ENCODE results near the gene TRPM6.

The TRPM6 gene

DNA sequence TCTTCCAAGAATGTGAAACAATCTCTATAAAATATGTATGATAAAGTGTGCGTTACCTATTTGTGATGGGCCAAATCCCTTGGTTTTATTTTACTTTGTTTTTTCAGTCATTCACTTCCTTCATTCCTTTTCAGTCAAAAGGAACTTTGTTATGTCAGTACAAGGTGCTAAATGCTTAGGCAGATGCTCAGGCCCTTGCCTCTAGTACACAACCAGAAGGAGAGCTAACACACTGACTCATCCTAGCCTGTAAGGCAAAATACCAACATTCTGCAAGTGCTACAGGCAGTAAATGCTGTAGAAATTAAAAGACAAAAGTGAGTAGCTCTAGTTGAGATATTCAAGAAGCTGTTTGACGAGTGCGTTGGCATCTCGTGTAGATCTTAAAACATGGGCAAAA, 49.4 kb downstream of the TRPM6 start:
- H3K4me2 ChIP-seq (ENCODE audit: low read length): no peak overlapping the region
- no peaks in the 10 kb centered on the region for H3K9me2 ChIP-seq (replicated peaks; ENCODE audit: control insufficient read depth, low read length)

GRCh38 chr9:74824654-74825053, 63.1 kb downstream of the TRPM6 start:
- no peaks in the 10 kb centered on the region for H3K79me2 ChIP-seq (ENCODE audit: control insufficient read depth, low read length)
- H4K20me1 ChIP-seq (ENCODE audit: control insufficient read depth, insufficient read depth, low read depth, low read length): no peaks in the 10 kb centered on the region
- no peaks in the 10 kb centered on the region for H3K36me3 ChIP-seq (ENCODE audit: control insufficient read depth, low read length)
- H3K9me2 ChIP-seq (replicated peaks; ENCODE audit: control insufficient read depth, low read length): no peaks in the 10 kb centered on the region
- no peaks in the 10 kb centered on the region for H3K4me1 ChIP-seq (ENCODE audit: control insufficient read depth, low read length)
- no peaks in the 10 kb centered on the region for H3K27me3 ChIP-seq (ENCODE audit: control insufficient read depth, low read length)
- H3F3A ChIP-seq (ENCODE audit: control insufficient read depth, insufficient read depth): no peaks in the 10 kb centered on the region
- H3K27ac ChIP-seq (ENCODE audit: low read depth, low read length): no peak overlapping the region
- no peak overlapping the region for H3K4me2 ChIP-seq (ENCODE audit: low read length)
- H3K4me3 ChIP-seq (ENCODE audit: low read length): no peak overlapping the region
- TF ChIP-seq EZH2phosphoT487 (IDR thresholded peaks at IDR 0.05; ENCODE audit: borderline replicate concordance, low read length) (no peak), CTCF (IDR thresholded peaks at IDR 0.05; ENCODE audit: low read depth, low read length, poor library complexity, severe bottlenecking) (no peak)
- H3K9me3 ChIP-seq (ENCODE audit: control insufficient read depth, insufficient read depth, low read length): no peaks in the 10 kb centered on the region

More for the DNA sequence above, 49.4 kb downstream of the TRPM6 start:
- no peaks in the 10 kb centered on the region for H3K79me2 ChIP-seq (ENCODE audit: control insufficient read depth, low read length)
- H3F3A ChIP-seq (ENCODE audit: control insufficient read depth, insufficient read depth): no peaks in the 10 kb centered on the region
- H3K27me3 ChIP-seq (ENCODE audit: control insufficient read depth, low read length): no peaks in the 10 kb centered on the region
- H3K9me3 ChIP-seq (ENCODE audit: control insufficient read depth, insufficient read depth, low read length): no peaks in the 10 kb centered on the region
- no peaks in the 10 kb centered on the region for H3K4me1 ChIP-seq (ENCODE audit: control insufficient read depth, low read length)
- H3K27ac ChIP-seq (ENCODE audit: low read depth, low read length): no peak overlapping the region
- H4K20me1 ChIP-seq (ENCODE audit: control insufficient read depth, insufficient read depth, low read depth, low read length): no peaks in the 10 kb centered on the region
- H3K36me3 ChIP-seq (ENCODE audit: control insufficient read depth, low read length): no peaks in the 10 kb centered on the region
- no peak for TF ChIP-seq CTCF (IDR thresholded peaks at IDR 0.05; ENCODE audit: low read depth, low read length, poor library complexity, severe bottlenecking)
- no peak for TF ChIP-seq EZH2phosphoT487 (IDR thresholded peaks at IDR 0.05; ENCODE audit: borderline replicate concordance, low read length)
- H3K4me3 ChIP-seq (ENCODE audit: low read length): no peak overlapping the region

DNA sequence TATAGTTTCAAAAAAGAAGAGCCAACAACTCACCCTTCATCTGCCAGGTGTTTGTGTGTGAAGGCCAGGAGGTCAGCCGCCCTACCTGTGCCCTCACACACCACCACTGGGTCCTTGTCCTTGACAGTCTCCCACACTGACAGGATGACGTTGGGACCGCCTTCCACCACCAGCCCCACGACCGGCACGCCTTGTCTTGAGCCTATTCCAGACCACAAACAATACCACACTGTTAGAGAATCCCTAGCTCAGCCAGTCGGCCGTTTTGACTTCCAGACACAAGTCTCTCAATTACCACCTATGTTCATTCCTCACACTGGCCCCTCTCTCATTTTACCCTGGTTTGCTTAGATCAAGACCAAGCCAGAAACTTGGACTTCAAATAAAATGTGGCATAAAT, 66.1 kb downstream of the TRPM6 start:
- no peaks in the 10 kb centered on the region for H3K9me2 ChIP-seq (replicated peaks; ENCODE audit: control insufficient read depth, low read length)
- no peaks in the 10 kb centered on the region for H3K9me3 ChIP-seq (ENCODE audit: control insufficient read depth, insufficient read depth, low read length)
- H3K79me2 ChIP-seq (ENCODE audit: control insufficient read depth, low read length): no peaks in the 10 kb centered on the region
- H4K20me1 ChIP-seq (ENCODE audit: control insufficient read depth, insufficient read depth, low read depth, low read length): no peaks in the 10 kb centered on the region
- H3K4me3 ChIP-seq (ENCODE audit: low read length): no peak overlapping the region
- no peak overlapping the region for H3K27ac ChIP-seq (ENCODE audit: low read depth, low read length)
- H3K4me2 ChIP-seq (ENCODE audit: low read length): no peak overlapping the region
- TF ChIP-seq EZH2phosphoT487 (IDR thresholded peaks at IDR 0.05; ENCODE audit: borderline replicate concordance, low read length) (no peak), CTCF (IDR thresholded peaks at IDR 0.05; ENCODE audit: low read depth, low read length, poor library complexity, severe bottlenecking) (no peak)
- H3K27me3 ChIP-seq (ENCODE audit: control insufficient read depth, low read length): no peaks in the 10 kb centered on the region
- no peaks in the 10 kb centered on the region for H3K36me3 ChIP-seq (ENCODE audit: control insufficient read depth, low read length)
- H3F3A ChIP-seq (ENCODE audit: control insufficient read depth, insufficient read depth): no peaks in the 10 kb centered on the region
- no peaks in the 10 kb centered on the region for H3K4me1 ChIP-seq (ENCODE audit: control insufficient read depth, low read length)

GRCh38 chr9:74817816-74818215, 69.9 kb downstream of the TRPM6 start:
- H4K20me1 ChIP-seq (ENCODE audit: control insufficient read depth, insufficient read depth, low read depth, low read length): no peaks in the 10 kb centered on the region
- no peak overlapping the region for H3K27ac ChIP-seq (ENCODE audit: low read depth, low read length)
- no peaks in the 10 kb centered on the region for H3K9me3 ChIP-seq (ENCODE audit: control insufficient read depth, insufficient read depth, low read length)

More at GRCh38 chr9:74817816-74818215, 69.9 kb downstream of the TRPM6 start:
- H3F3A ChIP-seq (ENCODE audit: control insufficient read depth, insufficient read depth): no peaks in the 10 kb centered on the region
- H3K79me2 ChIP-seq (ENCODE audit: control insufficient read depth, low read length): no peaks in the 10 kb centered on the region
- no peaks in the 10 kb centered on the region for H3K36me3 ChIP-seq (ENCODE audit: control insufficient read depth, low read length)
- H3K27me3 ChIP-seq (ENCODE audit: control insufficient read depth, low read length): 0 out of 2 replicates have a peak, but pooled peaks cover 3% of the 10 kb centered on the region
- TF ChIP-seq EZH2phosphoT487 (IDR thresholded peaks at IDR 0.05; ENCODE audit: borderline replicate concordance, low read length) (no peak), CTCF (IDR thresholded peaks at IDR 0.05; ENCODE audit: low read depth, low read length, poor library complexity, severe bottlenecking) (no peak)
- no peaks in the 10 kb centered on the region for H3K9me2 ChIP-seq (replicated peaks; ENCODE audit: control insufficient read depth, low read length)
- H3K4me2 ChIP-seq (ENCODE audit: low read length): no peak overlapping the region
- H3K4me1 ChIP-seq (ENCODE audit: control insufficient read depth, low read length): no peaks in the 10 kb centered on the region
- no peak overlapping the region for H3K4me3 ChIP-seq (ENCODE audit: low read length)

All from DOHH2 (cell line).